GM23338 (cell line): ENCODE results near the gene UQCRFS1. TPM values are rescaled to one million over a fixed set of nuclear protein-coding genes. Genes with fewer than 3 reads are reported as not detected.

Source experiments
- ATAC-seq: fragments of 200-7000 bp; cut with Tn5 transposase; 3 replicates; pipeline ENCODE4 v1.9.1; 2020
- DNase-seq: peaks from one replicate; pipeline ENCODE4 v3.0.0-alpha.2; 2015; ENCODE audit warnings: low spot score
- H2AFZ ChIP-seq: fragments of 200-600 bp; sonication (generic); 2 replicates; pipeline ENCODE4 v1.8.0; 2016; ENCODE audit warnings: antibody characterized with exemption, mild to moderate bottlenecking, moderate library complexity
- H3F3A ChIP-seq: fragments of 200-600 bp; sonication (generic); replicated peaks from 2 replicates; pipeline ENCODE4 v1.8.0; 2017; ENCODE audit warnings: antibody characterized with exemption, mixed run types, low read depth
- H3K27ac ChIP-seq: fragments of 200-600 bp; sonication (generic); 2 replicates; pipeline ENCODE4 v1.6.1; 2016; ENCODE audit warnings: low read depth
- H3K27me3 ChIP-seq: fragments of 200-600 bp; sonication (generic); 2 replicates; pipeline ENCODE4 v1.8.0; 2016; ENCODE audit warnings: mild to moderate bottlenecking, mixed run types, moderate library complexity; ENCODE audit not compliant: insufficient read depth
- H3K36me3 ChIP-seq: fragments of 200-600 bp; sonication (generic); 2 replicates; pipeline ENCODE4 v1.8.0; 2016; ENCODE audit warnings: mild to moderate bottlenecking; ENCODE audit not compliant: insufficient read depth
- H3K4me1 ChIP-seq: fragments of 200-600 bp; sonication (generic); 2 replicates; pipeline ENCODE4 v1.8.0; 2016; ENCODE audit warnings: mild to moderate bottlenecking, moderate library complexity; ENCODE audit not compliant: insufficient read depth
- H3K4me2 ChIP-seq: fragments of 200-600 bp; sonication (generic); 2 replicates; pipeline ENCODE4 v1.7.1; 2017; ENCODE audit warnings: mixed run types
- H3K4me3 ChIP-seq: fragments of 200-600 bp; sonication (generic); 2 replicates; pipeline ENCODE4 v1.6.1; 2016; ENCODE audit warnings: mixed run types
- H3K79me2 ChIP-seq: fragments of 200-600 bp; sonication (generic); replicated peaks from 2 replicates; pipeline ENCODE4 v1.8.0; 2017; ENCODE audit warnings: mild to moderate bottlenecking; ENCODE audit not compliant: insufficient read depth
- H3K9me2 ChIP-seq: fragments of 200-600 bp; sonication (generic); 2 replicates; pipeline ENCODE4 v1.8.0; 2017; ENCODE audit not compliant: insufficient read depth
- H4K20me1 ChIP-seq: fragments of 200-600 bp; sonication (generic); replicated peaks from 2 replicates; pipeline ENCODE4 v1.8.0; 2017; ENCODE audit warnings: mild to moderate bottlenecking; ENCODE audit not compliant: insufficient read depth
- H3K27ac Mint-ChIP-seq: 2 replicates; pipeline ENCODE4 v1.8.0; 2020; ENCODE audit warnings: inconsistent platforms, mild to moderate bottlenecking, moderate library complexity, mixed read lengths
- H3K27me3 Mint-ChIP-seq: 3 replicates; pipeline ENCODE4 v1.8.0; 2022; ENCODE audit warnings: low read depth, mild to moderate bottlenecking, moderate library complexity, mixed read lengths, inconsistent platforms; ENCODE audit not compliant: insufficient read depth, poor library complexity
- H3K36me3 Mint-ChIP-seq: 3 replicates; pipeline ENCODE4 v1.8.0; 2021; ENCODE audit warnings: low read depth, mild to moderate bottlenecking, inconsistent platforms, moderate library complexity, mixed read lengths
- H3K4me1 Mint-ChIP-seq: 3 replicates; pipeline ENCODE4 v1.8.0; 2020; ENCODE audit warnings: mild to moderate bottlenecking, inconsistent platforms, mixed read lengths
- H3K4me3 Mint-ChIP-seq: 3 replicates; pipeline ENCODE4 v1.8.0; 2021; ENCODE audit warnings: moderate library complexity, mild to moderate bottlenecking, inconsistent platforms, mixed read lengths
- H3K9me3 Mint-ChIP-seq: 3 replicates; pipeline ENCODE4 v1.8.0; 2020; ENCODE audit warnings: moderate library complexity, mild to moderate bottlenecking, inconsistent platforms, mixed read lengths
- ETS1 ChIP-seq: IDR thresholded peaks from 2 replicates; pipeline ENCODE4 v1.6.1; 2016; ENCODE audit warnings: antibody characterized with exemption
- EZH2 ChIP-seq: fragments of 200-600 bp; sonication (generic); IDR thresholded peaks from one replicate; pipeline ENCODE4 v1.8.0; 2017; ENCODE audit warnings: antibody characterized with exemption, mild to moderate bottlenecking, low read depth; ENCODE audit not compliant: unreplicated experiment
- EZH2phosphoT487 ChIP-seq: fragments of 200-600 bp; sonication (generic); IDR thresholded peaks from one replicate; pipeline ENCODE4 v1.8.1; 2018; ENCODE audit warnings: antibody characterized with exemption; ENCODE audit not compliant: unreplicated experiment
- JUNB ChIP-seq: IDR thresholded peaks from one replicate; pipeline ENCODE4 v1.6.1; 2016; ENCODE audit warnings: antibody characterized with exemption; ENCODE audit not compliant: unreplicated experiment
- NANOG ChIP-seq: IDR thresholded peaks from 2 replicates; pipeline ENCODE4 v1.6.1; 2016; ENCODE audit warnings: antibody characterized with exemption, borderline replicate concordance
- POLR2AphosphoS5 ChIP-seq: IDR thresholded peaks from 2 replicates; pipeline ENCODE4 v1.6.1; 2016; ENCODE audit warnings: antibody characterized with exemption, low read depth
- STAT1 ChIP-seq: IDR thresholded peaks from one replicate; pipeline ENCODE4 v1.6.1; 2016; ENCODE audit warnings: antibody characterized with exemption; ENCODE audit not compliant: unreplicated experiment
- ZNF114 ChIP-seq: fragments of 250-450 bp; sonication (Bioruptor Pico); IDR thresholded peaks from 2 replicates; pipeline ENCODE4 v1.5.0; 2020; ENCODE audit warnings: mild to moderate bottlenecking, moderate library complexity
- ZNF331 ChIP-seq: fragments of 250-450 bp; sonication (Bioruptor Pico); IDR thresholded peaks from 2 replicates; pipeline ENCODE4 v1.5.0; 2020; ENCODE audit warnings: low read depth, mild to moderate bottlenecking, moderate library complexity
- ZNF462 ChIP-seq: fragments of 250-450 bp; sonication (Bioruptor Pico); IDR thresholded peaks from 2 replicates; pipeline ENCODE4 v1.5.0; 2020; ENCODE audit warnings: mild to moderate bottlenecking, moderate library complexity
- polyA plus RNA-seq: library from polyadenylated mRNA; unstranded; fragments of >200 nt; fragmentation: Nextera tagmentation; extraction: Ambion mirVana; gene quantifications from 2 replicates; pipeline ENCODE4 v1.2.1, GENCODE V29; 2016
- total RNA-seq: library from RNA; depleted of rRNA; stranded (reverse); fragments of >200 nt; shearing (Covaris generic); gene quantifications from 2 replicates; pipeline ENCODE4 v1.2.3, GENCODE V29; 2014

UQCRFS1 gene
- total and polyA plus RNA-seq, 2 experiments from 2014 or later, result 49.4 to 57.6 TPM

GRCh38 chr19:29214411-29214810 is 1.5 kb upstream of the UQCRFS1 start:
- no peak for DNase-seq
- Histone ChIP-seq H3F3A (no peaks in the 10 kb centered on the region), H3K4me1 (peaks cover 16% of the 10 kb centered on the region), H3K79me2 (peaks cover 35% of the 10 kb centered on the region), H3K9me2 (no peaks in the 10 kb centered on the region), H3K4me3 (no peak overlapping the region), H3K4me2 (no peak overlapping the region), H3K27ac (no peak overlapping the region), H3K36me3 (no peaks in the 10 kb centered on the region), H4K20me1 (peaks cover 14% of the 10 kb centered on the region), H3K27me3 (no peaks in the 10 kb centered on the region), H2AFZ (no peak overlapping the region)
- Mint-ChIP-seq H3K27me3 (peaks cover 5% of the 10 kb centered on the region), H3K4me3 (no peak overlapping the region), H3K9me3 (peaks cover 15% of the 10 kb centered on the region), H3K27ac (no peak overlapping the region), H3K36me3 (peaks cover 28% of the 10 kb centered on the region), H3K4me1 (peaks cover 34% of the 10 kb centered on the region)
- TF ChIP-seq ETS1 (no peak), ZNF114 (CRISPR knock-in tag) (no peak), POLR2AphosphoS5 (no peak), EZH2 (no peak), STAT1 (no peak)
- ATAC-seq, result no peak

- Mint-ChIP-seq H3K4me1 (peaks cover 40% of the 10 kb centered on the region), H3K27me3 (peaks cover 5% of the 10 kb centered on the region), H3K4me3 (peak overlapping the region; percentile 97), H3K36me3 (peaks cover 36% of the 10 kb centered on the region), H3K9me3 (peaks cover 15% of the 10 kb centered on the region), H3K27ac (peak overlapping the region; percentile 98)
- H3K79me2 ChIP-seq, result peaks cover 56% of the 10 kb centered on the region
- H3K4me2 ChIP-seq, result peak overlapping the region; percentile 99
- ATAC-seq (no peak), DNase-seq (no peak)
- H3K4me1 ChIP-seq, result peaks cover 16% of the 10 kb centered on the region
- no peaks in the 10 kb centered on the region for H3K36me3 ChIP-seq
- no peaks in the 10 kb centered on the region for H3K9me2 ChIP-seq
- H3K27me3 ChIP-seq, result no peaks in the 10 kb centered on the region
- H3K27ac ChIP-seq, result peak overlapping the region; percentile 81; the same call in 1 of the 2 replicates
- peak overlapping the region; percentile 88 for H3K4me3 ChIP-seq
- peaks cover 28% of the 10 kb centered on the region for H4K20me1 ChIP-seq
- 0 out of 2 replicates have a peak overlapping the region, but pooled peaks have one; percentile 16 for H2AFZ ChIP-seq
- H3F3A ChIP-seq, result no peaks in the 10 kb centered on the region
- no peak for TF ChIP-seq JUNB
- TF ChIP-seq POLR2AphosphoS5, result no peak
- TF ChIP-seq EZH2phosphoT487, result no peak
- no peak for TF ChIP-seq ZNF331 (CRISPR knock-in tag)
- TF ChIP-seq ZNF462 (CRISPR knock-in tag), result no peak
- TF ChIP-seq NANOG, result no peak
- no peak for TF ChIP-seq EZH2
- TF ChIP-seq ETS1, result no peak
Observed at GRCh38 chr19:29212356-29212647, 649 bp downstream of the UQCRFS1 start.
